H9 (cell line): ENCODE results near the gene CREB3L2. TPM values are rescaled to one million over a fixed set of nuclear protein-coding genes. Genes with fewer than 3 reads are reported as not detected.

Source experiments
- DNase-seq: peaks from one replicate; pipeline ENCODE4 v3.0.0-alpha.2; 2017
- H2AFZ ChIP-seq: one replicate; pipeline ENCODE4 v1.6.1; 2013; ENCODE audit warnings: mild to moderate bottlenecking, low read length, control low read depth, moderate library complexity
- H2AK5ac ChIP-seq: 2 replicates; pipeline ENCODE4 v1.6.1; 2013; ENCODE audit warnings: low read length, control low read depth, mixed read lengths; ENCODE audit not compliant: insufficient read length
- H2BK120ac ChIP-seq: one replicate; pipeline ENCODE4 v1.6.1; 2013; ENCODE audit warnings: low read depth, mild to moderate bottlenecking, low read length, control low read depth, inconsistent platforms; ENCODE audit not compliant: poor library complexity, severe bottlenecking
- H2BK12ac ChIP-seq: 2 replicates; pipeline ENCODE4 v1.6.1; 2013; ENCODE audit warnings: low read length, control low read depth, mixed read lengths, low read depth; ENCODE audit not compliant: insufficient read length
- H2BK15ac ChIP-seq: 2 replicates; pipeline ENCODE4 v1.6.1; 2013; ENCODE audit warnings: low read depth, low read length, control low read depth
- H2BK20ac ChIP-seq: one replicate; pipeline ENCODE4 v1.6.1; 2013; ENCODE audit warnings: low read depth, mild to moderate bottlenecking, low read length, control low read depth, inconsistent platforms; ENCODE audit not compliant: poor library complexity, severe bottlenecking
- H2BK5ac ChIP-seq: 2 replicates; pipeline ENCODE4 v1.6.1; 2013; ENCODE audit warnings: low read length, control low read depth, mixed read lengths; ENCODE audit not compliant: insufficient read length
- H3K14ac ChIP-seq: 2 replicates; pipeline ENCODE4 v1.6.1; 2013; ENCODE audit warnings: low read length, control low read depth; ENCODE audit not compliant: insufficient read depth
- H3K18ac ChIP-seq: 2 replicates; pipeline ENCODE4 v1.6.1; 2013; ENCODE audit warnings: low read depth, mild to moderate bottlenecking, mixed read lengths, low read length, control low read depth; ENCODE audit not compliant: insufficient read length
- H3K23ac ChIP-seq: 2 replicates; pipeline ENCODE4 v1.6.1; 2013; ENCODE audit warnings: low read length, control low read depth, mixed read lengths, low read depth; ENCODE audit not compliant: insufficient read length
- H3K23me2 ChIP-seq: 2 replicates; pipeline ENCODE4 v1.6.1; 2013; ENCODE audit warnings: low read depth, mild to moderate bottlenecking, mixed read lengths, low read length, control low read depth; ENCODE audit not compliant: insufficient read length, poor library complexity, severe bottlenecking
- H3K27ac ChIP-seq: 2 replicates; pipeline ENCODE4 v1.5.1; 2013; ENCODE audit warnings: low read length, control low read depth, mixed read lengths, low read depth; ENCODE audit not compliant: insufficient read length
- H3K27me3 ChIP-seq: 2 replicates; pipeline ENCODE4 v1.6.1; 2013; ENCODE audit warnings: low read length, control low read depth, inconsistent platforms; ENCODE audit not compliant: insufficient read depth
- H3K4ac ChIP-seq: 2 replicates; pipeline ENCODE4 v1.6.1; 2013; ENCODE audit warnings: low read depth, mild to moderate bottlenecking, control low read depth, inconsistent platforms, low read length, moderate library complexity
- H3K4me1 ChIP-seq: 2 replicates; pipeline ENCODE4 v1.6.1; 2013; ENCODE audit warnings: low read length, control low read depth, inconsistent platforms; ENCODE audit not compliant: insufficient read depth
- H3K4me2 ChIP-seq: 2 replicates; pipeline ENCODE4 v1.6.1; 2013; ENCODE audit warnings: low read length, control low read depth, mixed read lengths; ENCODE audit not compliant: insufficient read length, insufficient read depth
- H3K56ac ChIP-seq: 2 replicates; pipeline ENCODE4 v1.6.1; 2013; ENCODE audit warnings: low read depth, mild to moderate bottlenecking, mixed read lengths, low read length, control low read depth; ENCODE audit not compliant: insufficient read length
- H3K79me1 ChIP-seq: 2 replicates; pipeline ENCODE4 v1.6.1; 2013; ENCODE audit warnings: low read depth, mild to moderate bottlenecking, moderate library complexity, low read length, control low read depth, inconsistent platforms; ENCODE audit not compliant: insufficient read depth, poor library complexity, severe bottlenecking
- H3K79me2 ChIP-seq: 2 replicates; pipeline ENCODE4 v1.6.1; 2013; ENCODE audit warnings: low read length, control low read depth, inconsistent platforms; ENCODE audit not compliant: insufficient read depth
- H3K9ac ChIP-seq: 2 replicates; pipeline ENCODE4 v1.6.1; 2013; ENCODE audit warnings: low read length, control low read depth, mixed read lengths; ENCODE audit not compliant: insufficient read length; ENCODE audit errors: extremely low read depth
- H3K9me3 ChIP-seq: one replicate; pipeline ENCODE4 v1.6.1; 2013; ENCODE audit warnings: low read depth, low read length, inconsistent platforms; ENCODE audit not compliant: control insufficient read depth
- H3T11ph ChIP-seq: one replicate; pipeline ENCODE4 v1.6.1; 2013; ENCODE audit warnings: mild to moderate bottlenecking, low read length, control low read depth, inconsistent platforms
- H4K20me1 ChIP-seq: one replicate; pipeline ENCODE4 v1.6.1; 2013; ENCODE audit not compliant: control insufficient read depth, insufficient read length, insufficient read depth
- H4K5ac ChIP-seq: 2 replicates; pipeline ENCODE4 v1.6.1; 2013; ENCODE audit warnings: low read depth, mild to moderate bottlenecking, mixed read lengths, low read length, control low read depth; ENCODE audit not compliant: insufficient read length
- H4K8ac ChIP-seq: replicated peaks from 2 replicates; pipeline ENCODE4 v1.6.1; 2013; ENCODE audit warnings: low read length, control low read depth, mixed read lengths, low read depth; ENCODE audit not compliant: insufficient read length
- H4K91ac ChIP-seq: 2 replicates; pipeline ENCODE4 v1.6.1; 2013; ENCODE audit warnings: low read depth, mild to moderate bottlenecking, moderate library complexity, mixed read lengths, low read length, control low read depth; ENCODE audit not compliant: insufficient read length
- H3K27ac Mint-ChIP-seq, 3 experiments: 2 replicates in 2 of 3; 3 replicates in 1 of 3; pipeline ENCODE4 v1.8.0; 2020 to 2021; ENCODE audit warnings: mixed read lengths in 3 of 3, mild to moderate bottlenecking in 1 of 3, moderate library complexity in 1 of 3
- H3K27me3 Mint-ChIP-seq: 2 replicates; pipeline ENCODE4 v1.8.0; 2021; ENCODE audit warnings: low read depth, mild to moderate bottlenecking, moderate library complexity, mixed read lengths
- H3K36me3 Mint-ChIP-seq, 3 experiments: 2 replicates in 2 of 3; 3 replicates in 1 of 3; pipeline ENCODE4 v1.8.0; 2020 to 2021; ENCODE audit warnings: low read depth in 3 of 3, mixed read lengths in 3 of 3; ENCODE audit not compliant: insufficient read depth in 1 of 3
- H3K4me1 Mint-ChIP-seq, 2 experiments: 2 replicates each; pipeline ENCODE4 v1.8.0; 2020; ENCODE audit warnings: mixed read lengths in 2 of 2
- H3K4me3 Mint-ChIP-seq, 2 experiments: 2 replicates in 1 of 2; 3 replicates in 1 of 2; pipeline ENCODE4 v1.8.0; 2020 to 2021; ENCODE audit warnings: mild to moderate bottlenecking in 2 of 2, mixed read lengths in 2 of 2, moderate library complexity in 1 of 2
- H3K9me3 Mint-ChIP-seq, 2 experiments: 2 replicates in 1 of 2; 3 replicates in 1 of 2; pipeline ENCODE4 v1.8.0; 2020; ENCODE audit warnings: mild to moderate bottlenecking in 2 of 2, mixed read lengths in 2 of 2, moderate library complexity in 1 of 2
- CTCF ChIP-seq: fragments of 200-600 bp; sonication (generic); conservative IDR thresholded peaks from 3 replicates; pipeline ENCODE4 v1.8.0; 2021; ENCODE audit warnings: antibody characterized with exemption, mild to moderate bottlenecking
- WGBS: extraction: QIAGEN DNeasy Blood & Tissue Kit; methylation state at CpG from one replicate; pipeline ENCODE4 v1.1.7; 2013; ENCODE audit warnings: missing lambda C conversion rate, low lambda C conversion rate, mixed read lengths; ENCODE audit not compliant: insufficient read length; ENCODE audit errors: extremely low coverage; 5-methylcytosine and 5-hydroxymethylcytosine counted together
- total RNA-seq: library from RNA; stranded (reverse); gene quantifications from 2 replicates; pipeline ENCODE4 v1.2.1, GENCODE V29; 2021

The CREB3L2 gene
- total RNA-seq, 1 experiment from 2014 or later, result 60.7 TPM

- H3K4me1 ChIP-seq, result peaks cover 5% of the 10 kb centered on the region; the same call in 1 of the 2 replicates
- no peak overlapping the region for H2BK5ac ChIP-seq
- H2BK120ac ChIP-seq, result no peak overlapping the region
- H4K8ac ChIP-seq, result no peak overlapping the region
- H3K14ac ChIP-seq, result no peak overlapping the region
- H3K56ac ChIP-seq, result no peak overlapping the region
- peaks cover 13% of the 10 kb centered on the region; the same call in 1 of the 2 replicates for H3K79me2 ChIP-seq
- peaks cover 15% of the 10 kb centered on the region for H3K23me2 ChIP-seq
- H3K9ac ChIP-seq, result no peak overlapping the region
- no peak for TF ChIP-seq CTCF
- H3T11ph ChIP-seq, result no peak overlapping the region
- no peaks in the 10 kb centered on the region for H3K79me1 ChIP-seq
- no peaks in the 10 kb centered on the region; a peak in 2 of 5 replicates for H3K9me3 Mint-ChIP-seq
- H4K91ac ChIP-seq, result no peak overlapping the region
- no peaks in the 10 kb centered on the region for H3K27me3 ChIP-seq
- H4K5ac ChIP-seq, result no peak overlapping the region
- no peak overlapping the region for H2BK15ac ChIP-seq
- H3K27ac ChIP-seq, result no peak overlapping the region
- H3K4me3 Mint-ChIP-seq, result no peak overlapping the region
- H2BK20ac ChIP-seq, result no peak overlapping the region
- no CpG with 5 or more reads among the region's 4 CpGs for WGBS
- no peaks in the 10 kb centered on the region for H3K27me3 Mint-ChIP-seq
- no peak overlapping the region for H3K4ac ChIP-seq
- no peak overlapping the region for H2AFZ ChIP-seq
- DNase-seq, result no peak
- no peak overlapping the region for H2BK12ac ChIP-seq
- H2AK5ac ChIP-seq, result no peak overlapping the region
- peaks cover 24 to 27% of the 10 kb centered on the region in 2 experiments for H3K4me1 Mint-ChIP-seq
- H3K4me2 ChIP-seq, result no peak overlapping the region
- no peak overlapping the region for H3K23ac ChIP-seq
- peaks cover 3 to 4% (median 4%) of the 10 kb centered on the region in 3 experiments; a peak in 5 of 7 replicates for H3K36me3 Mint-ChIP-seq
- no peak overlapping the region for H3K27ac Mint-ChIP-seq
- no peaks in the 10 kb centered on the region for H3K9me3 ChIP-seq
- H4K20me1 ChIP-seq, result no peaks in the 10 kb centered on the region
- H3K18ac ChIP-seq, result no peak overlapping the region
Measured at GRCh38 chr7:138004046-138004445, 2.2 kb upstream of the CREB3L2 start.
